DOHH2 (cell line): ENCODE results near the gene MSH2.
"Not testable (repeated sequence)": the region's sequence is repeated elsewhere in the genome, so short reads cannot be mapped to it uniquely, and the experiment has no call there.

Experiments
- H3F3A ChIP-seq: fragments of 200-600 bp; sonication (generic), shearing (Covaris generic); 2 replicates; pipeline ENCODE4 v1.6.0; 2016; ENCODE audit warnings: antibody characterized with exemption, mild to moderate bottlenecking; ENCODE audit not compliant: control insufficient read depth, insufficient read depth
- H3K27ac ChIP-seq: fragments of 200-600 bp; sonication (generic); 2 replicates; pipeline ENCODE4 v1.5.1; 2014; ENCODE audit warnings: low read depth, mild to moderate bottlenecking, low read length, moderate library complexity
- H3K27me3 ChIP-seq: fragments of 200-600 bp; sonication (generic); 2 replicates; pipeline ENCODE4 v1.6.1; 2014; ENCODE audit warnings: mild to moderate bottlenecking, low read length, mixed read lengths; ENCODE audit not compliant: control insufficient read depth
- H3K36me3 ChIP-seq: fragments of 200-600 bp; sonication (generic); 2 replicates; pipeline ENCODE4 v1.6.1; 2014; ENCODE audit warnings: mild to moderate bottlenecking, low read length, moderate library complexity, mixed read lengths; ENCODE audit not compliant: control insufficient read depth
- H3K4me1 ChIP-seq: fragments of 200-600 bp; sonication (generic); 2 replicates; pipeline ENCODE4 v1.6.1; 2014; ENCODE audit warnings: mild to moderate bottlenecking, low read length, mixed read lengths; ENCODE audit not compliant: control insufficient read depth
- H3K4me2 ChIP-seq: fragments of 200-600 bp; sonication (generic); 2 replicates; pipeline ENCODE4 v1.6.0; 2014; ENCODE audit warnings: mild to moderate bottlenecking, low read length, moderate library complexity
- H3K4me3 ChIP-seq: fragments of 200-600 bp; sonication (generic); 2 replicates; pipeline ENCODE4 v1.5.1; 2014; ENCODE audit warnings: mild to moderate bottlenecking, low read length, mixed read lengths
- H3K79me2 ChIP-seq: fragments of 200-600 bp; sonication (generic); 2 replicates; pipeline ENCODE4 v1.6.1; 2014; ENCODE audit warnings: mild to moderate bottlenecking, low read length, mixed read lengths; ENCODE audit not compliant: control insufficient read depth
- H3K9me2 ChIP-seq: fragments of 200-600 bp; sonication (generic); replicated peaks from 2 replicates; pipeline ENCODE4 v1.6.1; 2014; ENCODE audit warnings: mild to moderate bottlenecking, low read length, mixed read lengths; ENCODE audit not compliant: control insufficient read depth
- H3K9me3 ChIP-seq: fragments of 200-600 bp; sonication (generic); 2 replicates; pipeline ENCODE4 v1.6.1; 2014; ENCODE audit warnings: antibody characterized with exemption, low read length, mixed read lengths; ENCODE audit not compliant: control insufficient read depth, insufficient read depth
- H4K20me1 ChIP-seq: fragments of 200-600 bp; sonication (generic); 2 replicates; pipeline ENCODE4 v1.6.0; 2014; ENCODE audit warnings: low read depth, mild to moderate bottlenecking, antibody characterized with exemption, low read length, moderate library complexity; ENCODE audit not compliant: control insufficient read depth, insufficient read depth
- CTCF ChIP-seq: fragments of 200-600 bp; sonication (generic); IDR thresholded peaks from one replicate; pipeline ENCODE4 v1.5.1; 2014; ENCODE audit warnings: antibody characterized with exemption, mild to moderate bottlenecking, low read depth, low read length; ENCODE audit not compliant: poor library complexity, severe bottlenecking
- EZH2phosphoT487 ChIP-seq: fragments of 200-600 bp; sonication (generic); IDR thresholded peaks from 2 replicates; pipeline ENCODE4 v1.6.1; 2017; ENCODE audit warnings: borderline replicate concordance, mild to moderate bottlenecking, antibody characterized with exemption, low read length, moderate library complexity, mixed read lengths

The MSH2 gene

GRCh38 chr2:47414682-47415458 is 11.9 kb downstream of the MSH2 start:
- Histone ChIP-seq H3K4me2 (no peak overlapping the region), H3K36me3 (peaks cover 90% of the 10 kb centered on the region), H3K4me1 (no peaks in the 10 kb centered on the region), H3K27me3 (no peaks in the 10 kb centered on the region), H3K4me3 (no peak overlapping the region), H3K79me2 (peaks cover 9% of the 10 kb centered on the region), H3K9me3 (no peaks in the 10 kb centered on the region), H4K20me1 (no peaks in the 10 kb centered on the region), H3K9me2 (no peaks in the 10 kb centered on the region), H3K27ac (no peak overlapping the region), H3F3A (no peaks in the 10 kb centered on the region)
- TF ChIP-seq EZH2phosphoT487 (no peak), CTCF (no peak)

GRCh38 chr2:47420214-47420613 is 17.3 kb downstream of the MSH2 start:
- Histone ChIP-seq H3K4me1 (no peaks in the 10 kb centered on the region), H3K9me3 (no peaks in the 10 kb centered on the region), H3K27ac (no peak overlapping the region), H3K4me2 (no peak overlapping the region), H3K9me2 (no peaks in the 10 kb centered on the region), H3K36me3 (peaks cover 80% of the 10 kb centered on the region), H3K4me3 (no peak overlapping the region), H4K20me1 (no peaks in the 10 kb centered on the region), H3K79me2 (no peaks in the 10 kb centered on the region; the same call in 1 of the 2 replicates), H3K27me3 (no peaks in the 10 kb centered on the region), H3F3A (peaks cover 3% of the 10 kb centered on the region; the same call in 1 of the 2 replicates)
- no peak for TF ChIP-seq CTCF
- no peak for TF ChIP-seq EZH2phosphoT487

DNA sequence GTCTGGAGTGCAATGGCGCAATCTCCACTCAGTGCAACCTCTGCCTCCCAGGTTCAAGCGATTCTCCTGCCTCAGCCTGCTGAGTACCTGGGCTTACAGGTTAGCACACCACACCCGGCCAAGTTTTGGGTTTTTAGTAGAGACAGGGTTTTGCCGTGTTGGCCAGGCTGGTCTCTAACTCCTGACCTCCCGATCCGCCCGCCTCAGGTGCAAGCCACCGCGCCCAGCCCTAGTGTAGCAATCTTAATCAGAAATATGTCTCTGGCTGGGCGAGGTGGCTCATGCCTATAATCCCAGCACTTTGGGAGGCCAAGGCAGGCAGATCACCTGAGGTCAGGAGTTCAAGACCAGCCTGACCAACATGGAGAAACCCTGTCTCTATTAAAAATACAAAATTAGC is 17.7 kb downstream of the MSH2 start:
- H3K4me1 ChIP-seq, result not testable (repeated sequence)

GRCh38 chr2:47422016-47422415 is 19.1 kb downstream of the MSH2 start:
- Histone ChIP-seq H3K36me3 (peaks cover 74% of the 10 kb centered on the region), H3F3A (peaks cover 3% of the 10 kb centered on the region; the same call in 1 of the 2 replicates), H3K4me3 (no peak overlapping the region), H3K27ac (no peak overlapping the region), H3K4me1 (no peaks in the 10 kb centered on the region), H3K9me2 (no peaks in the 10 kb centered on the region), H3K79me2 (0 out of 2 replicates have a peak, but pooled peaks cover 1% of the 10 kb centered on the region), H3K9me3 (no peaks in the 10 kb centered on the region), H3K4me2 (no peak overlapping the region), H4K20me1 (no peaks in the 10 kb centered on the region), H3K27me3 (no peaks in the 10 kb centered on the region)
- TF ChIP-seq CTCF (no peak), EZH2phosphoT487 (no peak)

More for the DNA sequence above, 17.7 kb downstream of the MSH2 start:
- not testable (repeated sequence) for H3K9me3 ChIP-seq, H3K4me3 ChIP-seq, H3K79me2 ChIP-seq, H3K4me2 ChIP-seq, H3K27ac ChIP-seq, H3K27me3 ChIP-seq, H3K9me2 ChIP-seq, H3F3A ChIP-seq, H4K20me1 ChIP-seq
- H3K36me3 ChIP-seq, result peaks cover 78% of the 10 kb centered on the region
